K562 treated with DMSO at 1 percent for 12 hours (cell line): Measurements from ENCODE around the gene NCOA7. TPM values are rescaled to one million over a fixed set of nuclear protein-coding genes. Genes with fewer than 3 reads are reported as not detected.

Experiments
- total RNA-seq: library from RNA; unstranded; fragments of 300-600 nt; gene quantifications from 2 replicates; pipeline ENCODE4 v1.2.3, GENCODE V29; 2022; ENCODE audit not compliant: insufficient read depth

The NCOA7 gene
- 6.2 and 22.4 TPM in 2 replicates for total RNA-seq

GRCh38 chr6:125790358-125791150, at the start of gene NCOA7:
Gene NCOA7 (plus strand): TSS chr6:125790960. CDS start chr6:125815355, 24,395 bp downstream.

GRCh38 chr6:125749173-125749864, 41.4 kb upstream of the NCOA7 start, which contains the start of gene HEY2:
Gene HEY2 (plus strand): TSS chr6:125749632. CDS start chr6:125749777, 145 bp downstream.

GRCh38 chr6:125956506-125957390, 166.0 kb downstream of the NCOA7 start, which contains the start of gene HINT3:
Gene HINT3 (plus strand): TSS chr6:125956770. CDS start chr6:125956978, 208 bp downstream.

Other genes starting within 250 kb of the NCOA7 start
- not detected in 2 replicates for gene HEY2, start 41.3 kb upstream of the NCOA7 start, total RNA-seq
- 11.6 and 28.1 TPM in 2 replicates for gene HINT3, start 165.8 kb downstream of the NCOA7 start, total RNA-seq
- gene TRMT11, start 195.6 kb downstream of the NCOA7 start, total RNA-seq, result 10.2 and 17.2 TPM in 2 replicates